OCI-LY7 (cell line): Measurements from ENCODE around the gene XYLT1. TPM values are rescaled to one million over a fixed set of nuclear protein-coding genes. Genes with fewer than 3 reads are reported as not detected.

Experiments used
- BruUV-seq: library from RNA; stranded (reverse); fragments of 400-500 nt; replicated peaks from 2 replicates; lab custom pipeline; 2021; lab: Mats Ljungman, UMichigan
- CTCF ChIA-PET: fragments of 300-600 bp; sonication (Branson Sonifier 250); formaldehyde crosslinking; loops from one replicate; lab custom pipeline; 2022; ENCODE audit warnings: antibody characterized with exemption; ENCODE audit not compliant: unreplicated experiment; lab: Charles Lee
- POLR2A ChIA-PET: fragments of 300-600 bp; sonication (Branson Sonifier 250); formaldehyde crosslinking; loops from one replicate; lab custom pipeline; 2022; ENCODE audit warnings: antibody characterized with exemption; lab: Charles Lee
- DNase-seq: peaks from one replicate; pipeline ENCODE4 v3.0.0-alpha.2; 2015; ENCODE audit warnings: low spot score
- H2AFZ ChIP-seq: fragments of 200-600 bp; sonication (generic), shearing (Covaris generic); 2 replicates; pipeline ENCODE4 v1.6.1; 2014; ENCODE audit warnings: mild to moderate bottlenecking, antibody characterized with exemption, low read length, moderate library complexity
- H3K27ac ChIP-seq: fragments of 200-600 bp; sonication (generic); 2 replicates; pipeline ENCODE4 v1.5.1; 2014; ENCODE audit warnings: mixed run types, low read depth, mild to moderate bottlenecking, moderate library complexity, low read length, inconsistent platforms; ENCODE audit not compliant: poor library complexity, severe bottlenecking
- H3K36me3 ChIP-seq: fragments of 200-600 bp; sonication (generic); 2 replicates; pipeline ENCODE4 v1.6.1; 2014; ENCODE audit warnings: mild to moderate bottlenecking, antibody characterized with exemption, low read length, moderate library complexity, mixed read lengths; ENCODE audit not compliant: insufficient read depth
- H3K4me1 ChIP-seq: fragments of 200-600 bp; sonication (generic); 2 replicates; pipeline ENCODE4 v1.5.1; 2014; ENCODE audit warnings: mild to moderate bottlenecking, low read length; ENCODE audit not compliant: insufficient read depth, poor library complexity, severe bottlenecking
- H3K4me2 ChIP-seq: fragments of 200-600 bp; sonication (generic); 2 replicates; pipeline ENCODE4 v1.6.1; 2014; ENCODE audit warnings: mild to moderate bottlenecking, low read length
- H3K4me3 ChIP-seq: fragments of 200-600 bp; sonication (generic); 2 replicates; pipeline ENCODE4 v1.5.1; 2014; ENCODE audit warnings: mild to moderate bottlenecking, low read depth, low read length; ENCODE audit not compliant: poor library complexity, severe bottlenecking
- H3K79me2 ChIP-seq: fragments of 200-600 bp; sonication (generic); 2 replicates; pipeline ENCODE4 v1.6.1; 2016; ENCODE audit warnings: low read depth, mild to moderate bottlenecking, low read length, moderate library complexity, mixed read lengths; ENCODE audit not compliant: insufficient read depth
- H3K9me2 ChIP-seq: fragments of 200-600 bp; sonication (generic); 2 replicates; pipeline ENCODE4 v1.6.1; 2016; ENCODE audit warnings: mild to moderate bottlenecking, low read length, mixed read lengths; ENCODE audit not compliant: insufficient read depth
- H3K9me3 ChIP-seq: fragments of 200-600 bp; sonication (generic); 2 replicates; pipeline ENCODE4 v1.6.1; 2014; ENCODE audit warnings: mild to moderate bottlenecking, mixed run types, low read length, mixed read lengths
- H4K20me1 ChIP-seq: fragments of 200-600 bp; sonication (generic); 2 replicates; pipeline ENCODE4 v1.6.1; 2014; ENCODE audit warnings: mild to moderate bottlenecking, antibody characterized with exemption, low read length, moderate library complexity, mixed read lengths; ENCODE audit not compliant: insufficient read depth
- CTCF ChIP-seq: fragments of 200-600 bp; sonication (generic); conservative IDR thresholded peaks from 2 replicates; pipeline ENCODE4 v1.5.1; 2014; ENCODE audit warnings: mild to moderate bottlenecking, antibody characterized with exemption, low read length, moderate library complexity, mixed read lengths
- EZH2phosphoT487 ChIP-seq: fragments of 200-600 bp; sonication (generic); IDR thresholded peaks from 2 replicates; pipeline ENCODE4 v1.6.1; 2018; ENCODE audit warnings: low read depth, borderline replicate concordance, mild to moderate bottlenecking, mixed run types, antibody characterized with exemption, low read length, moderate library complexity, mixed read lengths
- intact Hi-C: fragments of 100-400 bp; cut with micrococcal nuclease; formaldehyde crosslinking; loops from one replicate; pipeline ENCODE4 v1.10.0; 2022; ENCODE audit not compliant: unreplicated experiment
- total RNA-seq, 2 experiments: library from RNA; depleted of rRNA in 1 of 2; stranded (reverse); fragments of >200 nt in 1 of 2; shearing (Covaris generic) in 1 of 2; gene quantifications; 2 replicates each; pipeline ENCODE4 v1.2.3, GENCODE V29; 2014 to 2022

The XYLT1 gene
- total RNA-seq, 2 experiments from 2014 or later, result 36.3 to 50.0 TPM

GRCh38 chr16:17283016-17283415, 187.7 kb downstream of the XYLT1 start:
- ChIA-PET CTCF (interaction anchor here (0.9 to 1.4 kb wide), 2 partner anchors 17 to 20 kb away, joined by 3 to 8 read pairs; no protein-coding TSS in a partner anchor), POLR2A (interaction anchor here (1.3 to 4.6 kb wide), 4 partner anchors 9 to 185 kb away, joined by 4 to 47 read pairs (median 7); no protein-coding TSS in a partner anchor)
- no TSS peak for BruUV-seq
- intact Hi-C loops, result loop anchor here (5.0 kb wide), 1 partner anchor 84 kb away; no protein-coding TSS in a partner anchor
- Histone ChIP-seq H3K79me2 (peaks cover 8% of the 10 kb centered on the region; the same call in 1 of the 2 replicates), H3K36me3 (no peaks in the 10 kb centered on the region), H3K4me3 (peak overlapping the region; percentile 48), H2AFZ (no peak overlapping the region), H3K27ac (peak overlapping the region; percentile 60), H4K20me1 (peaks cover 18% of the 10 kb centered on the region), H3K4me2 (peak overlapping the region; percentile 83), H3K9me3 (no peaks in the 10 kb centered on the region), H3K9me2 (no peaks in the 10 kb centered on the region), H3K4me1 (peaks cover 83% of the 10 kb centered on the region)
- no peak for DNase-seq
- TF ChIP-seq CTCF, result no peak
- TF ChIP-seq EZH2phosphoT487, result no peak

- H3K9me3 ChIP-seq, result no peaks in the 10 kb centered on the region
- CTCF ChIA-PET, result interaction anchor here (0.9 to 1.4 kb wide), 2 partner anchors 17 to 20 kb away, joined by 3 to 8 read pairs; no protein-coding TSS in a partner anchor
- peak overlapping the region; percentile 83 for H3K4me2 ChIP-seq
- peak overlapping the region; percentile 48 for H3K4me3 ChIP-seq
- H3K36me3 ChIP-seq, result no peaks in the 10 kb centered on the region
- peak overlapping the region; percentile 60 for H3K27ac ChIP-seq
- peaks cover 18% of the 10 kb centered on the region for H4K20me1 ChIP-seq
- peaks cover 86% of the 10 kb centered on the region for H3K4me1 ChIP-seq
- H3K9me2 ChIP-seq, result no peaks in the 10 kb centered on the region
- peaks cover 8% of the 10 kb centered on the region; the same call in 1 of the 2 replicates for H3K79me2 ChIP-seq
- no peak for TF ChIP-seq EZH2phosphoT487
- intact Hi-C loops, result loop anchor here (1.0 to 5.0 kb wide), 3 partner anchors 19 to 186 kb away; no protein-coding TSS in a partner anchor
- DNase-seq, result peak; percentile 85
- BruUV-seq, result no TSS peak
- POLR2A ChIA-PET, result interaction anchor here (0.6 to 4.6 kb wide), 9 partner anchors 10 to 185 kb away, joined by 3 to 47 read pairs (median 4); no protein-coding TSS in a partner anchor
- no peak overlapping the region for H2AFZ ChIP-seq
These were observed 188.5 kb downstream of the XYLT1 start for GRCh38 chr16:17282247-17282646.

GRCh38 chr16:17281052-17281451, 189.7 kb downstream of the XYLT1 start:
- H3K4me3 ChIP-seq, result no peak overlapping the region
- TF ChIP-seq CTCF, result no peak
- no peak for TF ChIP-seq EZH2phosphoT487
- no peaks in the 10 kb centered on the region for H3K9me2 ChIP-seq
- ChIA-PET CTCF (no interaction called here), POLR2A (interaction anchor here (0.7 to 4.6 kb wide), 2 partner anchors 20 to 146 kb away, joined by 3 to 47 read pairs; no protein-coding TSS in a partner anchor)
- no TSS peak for BruUV-seq
- H3K36me3 ChIP-seq, result no peaks in the 10 kb centered on the region
- H2AFZ ChIP-seq, result no peak overlapping the region
- peaks cover 18% of the 10 kb centered on the region for H4K20me1 ChIP-seq
- no peaks in the 10 kb centered on the region for H3K9me3 ChIP-seq
- intact Hi-C loops, result loop anchor here (5.0 kb wide), 1 partner anchor 86 kb away; no protein-coding TSS in a partner anchor
- H3K4me2 ChIP-seq, result peak overlapping the region; percentile 83
- H3K79me2 ChIP-seq, result peaks cover 8% of the 10 kb centered on the region; the same call in 1 of the 2 replicates
- DNase-seq, result no peak
- H3K27ac ChIP-seq, result no peak overlapping the region
- H3K4me1 ChIP-seq, result peaks cover 86% of the 10 kb centered on the region
